ENCODE measurements around the gene RYR2.
"Not testable (repeated sequence)": the region's sequence is repeated elsewhere in the genome, so short reads cannot be mapped to it uniquely, and the experiment has no call there.

Gene RYR2

GRCh38 chr1:237371477-237371876 lies 329.5 kb downstream of the RYR2 start:
- not testable (repeated sequence) for FAIRE-seq

- FAIRE-seq, result no peak
Measured at GRCh38 chr1:237383791-237384190, 341.8 kb downstream of the RYR2 start.

GRCh38 chr1:237384213-237384612 lies 342.2 kb downstream of the RYR2 start:
- FAIRE-seq, result no peak

GRCh38 chr1:237386362-237387143 lies 344.6 kb downstream of the RYR2 start:
- FAIRE-seq, result no peak

GRCh38 chr1:237387144-237387505 lies 345.1 kb downstream of the RYR2 start:
- no peak for FAIRE-seq

- no peak for FAIRE-seq
Measured at GRCh38 chr1:237390823-237391222, 348.8 kb downstream of the RYR2 start.

- FAIRE-seq, result no peak
Measured at GRCh38 chr1:237393632-237394031, 351.6 kb downstream of the RYR2 start.

- FAIRE-seq, result no peak
Measured at GRCh38 chr1:237394281-237394680, 352.3 kb downstream of the RYR2 start.

GRCh38 chr1:237396426-237396825 lies 354.4 kb downstream of the RYR2 start:
- FAIRE-seq, result no peak

- no peak for FAIRE-seq
Measured at GRCh38 chr1:237398751-237399150, 356.8 kb downstream of the RYR2 start.

- no peak for FAIRE-seq
Measured at GRCh38 chr1:237405912-237406311, 363.9 kb downstream of the RYR2 start.

- FAIRE-seq, result no peak
Measured at GRCh38 chr1:237411621-237412020, 369.6 kb downstream of the RYR2 start.

GRCh38 chr1:237416924-237417655 lies 375.1 kb downstream of the RYR2 start:
- FAIRE-seq, result no peak

GRCh38 chr1:237428809-237429208 lies 386.8 kb downstream of the RYR2 start:
- no peak for FAIRE-seq

GRCh38 chr1:237429252-237429651 lies 387.3 kb downstream of the RYR2 start:
- no peak for FAIRE-seq

- FAIRE-seq, result no peak
Measured at GRCh38 chr1:237431448-237431847, 389.5 kb downstream of the RYR2 start.

- no peak for FAIRE-seq
Measured at GRCh38 chr1:237440346-237440745, 398.4 kb downstream of the RYR2 start.

- no peak for FAIRE-seq
Measured at GRCh38 chr1:237444120-237444790, 402.3 kb downstream of the RYR2 start.

GRCh38 chr1:237448042-237448441 lies 406.1 kb downstream of the RYR2 start:
- no peak for FAIRE-seq

GRCh38 chr1:237457573-237457972 lies 415.6 kb downstream of the RYR2 start:
- no peak for FAIRE-seq

- FAIRE-seq, result no peak
Measured at GRCh38 chr1:237467320-237467719, 425.3 kb downstream of the RYR2 start.

- no peak for FAIRE-seq
Measured at GRCh38 chr1:237470712-237471338, 428.8 kb downstream of the RYR2 start.

- FAIRE-seq, result no peak
Measured at GRCh38 chr1:237471377-237471776, 429.4 kb downstream of the RYR2 start.

All from colon (tissue), 2 donors.